Astrocyte (in vitro differentiated cells and primary cell): ENCODE data around the gene ENPP3. TPM values are rescaled to one million over a fixed set of nuclear protein-coding genes. Genes with fewer than 3 reads are reported as not detected.

Experiments
- DNase-seq: peaks from one replicate; pipeline ENCODE4 v3.0.0-alpha.2; 2010; ENCODE audit warnings: low read depth
- FAIRE-seq: peaks from 2 replicates; lab custom pipeline; 2011; peaks lifted over from hg19 to GRCh38; lab: Jason Lieb, UNC
- H2AFZ ChIP-seq: 2 replicates; pipeline ENCODE4 v1.6.0; 2012; ENCODE audit warnings: low read depth, low read length, inconsistent platforms
- H3K27ac ChIP-seq: 2 replicates; pipeline ENCODE4 v1.5.1; 2011; ENCODE audit warnings: low read depth, low read length, inconsistent platforms
- H3K27me3 ChIP-seq: 2 replicates; pipeline ENCODE4 v1.6.0; 2011; ENCODE audit warnings: low read length, inconsistent platforms; ENCODE audit not compliant: insufficient read depth
- H3K36me3 ChIP-seq: 2 replicates; pipeline ENCODE4 v1.5.1; 2011; ENCODE audit warnings: low read length, inconsistent platforms; ENCODE audit not compliant: insufficient read depth
- H3K4me1 ChIP-seq: 2 replicates; pipeline ENCODE4 v1.5.1; 2011; ENCODE audit warnings: low read length, inconsistent platforms; ENCODE audit not compliant: insufficient read depth
- H3K4me2 ChIP-seq: 2 replicates; pipeline ENCODE4 v1.6.0; 2012; ENCODE audit warnings: low read length, inconsistent platforms
- H3K4me3 ChIP-seq: 2 replicates; pipeline ENCODE4 v1.5.1; 2011; ENCODE audit warnings: low read depth, mild to moderate bottlenecking, low read length, inconsistent platforms; ENCODE audit not compliant: insufficient read depth
- H3K79me2 ChIP-seq: 2 replicates; pipeline ENCODE4 v1.6.0; 2012; ENCODE audit warnings: mild to moderate bottlenecking, low read length, inconsistent platforms; ENCODE audit not compliant: insufficient read depth
- H3K9ac ChIP-seq: 2 replicates; pipeline ENCODE4 v1.6.0; 2012; ENCODE audit warnings: mild to moderate bottlenecking, low read length, inconsistent platforms
- H3K9me3 ChIP-seq: 2 replicates; pipeline ENCODE4 v1.5.1; 2012; ENCODE audit warnings: low read depth, mild to moderate bottlenecking, low read length, inconsistent platforms; ENCODE audit not compliant: insufficient read depth
- H4K20me1 ChIP-seq: 2 replicates; pipeline ENCODE4 v1.6.0; 2012; ENCODE audit warnings: low read length, inconsistent platforms; ENCODE audit not compliant: insufficient read depth
- H3K27ac Mint-ChIP-seq: one replicate; pipeline ENCODE4 v1.8.0; 2021; ENCODE audit warnings: mild to moderate bottlenecking, mixed read lengths; ENCODE audit not compliant: unreplicated experiment
- H3K27me3 Mint-ChIP-seq: one replicate; pipeline ENCODE4 v1.8.0; 2021; ENCODE audit warnings: low read depth, mixed read lengths; ENCODE audit not compliant: unreplicated experiment
- H3K36me3 Mint-ChIP-seq: one replicate; pipeline ENCODE4 v1.8.0; 2021; ENCODE audit warnings: low read depth, mixed read lengths; ENCODE audit not compliant: unreplicated experiment
- H3K4me1 Mint-ChIP-seq: one replicate; pipeline ENCODE4 v1.8.0; 2021; ENCODE audit warnings: low read depth, mixed read lengths; ENCODE audit not compliant: unreplicated experiment
- H3K4me3 Mint-ChIP-seq: one replicate; pipeline ENCODE4 v1.8.0; 2021; ENCODE audit warnings: mild to moderate bottlenecking, moderate library complexity, mixed read lengths; ENCODE audit not compliant: unreplicated experiment
- H3K9me3 Mint-ChIP-seq: one replicate; pipeline ENCODE4 v1.8.0; 2021; ENCODE audit warnings: mild to moderate bottlenecking, mixed read lengths; ENCODE audit not compliant: unreplicated experiment
- CTCF ChIP-seq: IDR thresholded peaks from 2 replicates; pipeline ENCODE4 v1.5.1; 2011; ENCODE audit warnings: low read depth, mild to moderate bottlenecking, inconsistent platforms, low read length, moderate library complexity; ENCODE audit not compliant: insufficient read depth
- EZH2 ChIP-seq: IDR thresholded peaks from 2 replicates; pipeline ENCODE4 v1.6.1; 2012; ENCODE audit warnings: mild to moderate bottlenecking, low read length, inconsistent platforms; ENCODE audit not compliant: insufficient read depth
- total RNA-seq: library from RNA; stranded (reverse); gene quantifications from 2 replicates; pipeline ENCODE4 v1.2.1, GENCODE V29; 2021

ENPP3 gene
- total RNA-seq, 1 donor from 2014 or later, result not detected

- no peak overlapping the region for H3K4me2 ChIP-seq
- TF ChIP-seq CTCF, result no peak
- no peak for TF ChIP-seq EZH2
- H3K4me3 ChIP-seq, result no peak overlapping the region
- no peaks in the 10 kb centered on the region for H4K20me1 ChIP-seq
- no peak for DNase-seq
- H3K4me1 ChIP-seq, result no peaks in the 10 kb centered on the region
- H3K9me3 ChIP-seq, result no peaks in the 10 kb centered on the region
- Mint-ChIP-seq H3K4me1 (no peaks in the 10 kb centered on the region), H3K27ac (no peak overlapping the region), H3K9me3 (no peaks in the 10 kb centered on the region), H3K4me3 (no peak overlapping the region), H3K27me3 (peaks cover 2% of the 10 kb centered on the region), H3K36me3 (no peaks in the 10 kb centered on the region)
- no peak overlapping the region for H3K9ac ChIP-seq
- no peak for FAIRE-seq
- H3K27ac ChIP-seq, result no peak overlapping the region
- H3K79me2 ChIP-seq, result no peaks in the 10 kb centered on the region
- no peaks in the 10 kb centered on the region for H3K27me3 ChIP-seq
- H3K36me3 ChIP-seq, result no peaks in the 10 kb centered on the region
- no peak overlapping the region for H2AFZ ChIP-seq
Observed at GRCh38 chr6:131692589-131692988, 55.5 kb downstream of the ENPP3 start.

- no peaks in the 10 kb centered on the region for H3K36me3 ChIP-seq
- no peak overlapping the region for H3K27ac ChIP-seq
- no peaks in the 10 kb centered on the region for H3K79me2 ChIP-seq
- no peaks in the 10 kb centered on the region for H3K4me1 ChIP-seq
- no peaks in the 10 kb centered on the region for H4K20me1 ChIP-seq
- no peaks in the 10 kb centered on the region for H3K9me3 ChIP-seq
- no peaks in the 10 kb centered on the region for H3K36me3 Mint-ChIP-seq
- H3K27ac Mint-ChIP-seq, result no peak overlapping the region
- no peaks in the 10 kb centered on the region for H3K4me1 Mint-ChIP-seq
- TF ChIP-seq CTCF (no peak), EZH2 (no peak)
- peaks cover 2% of the 10 kb centered on the region for H3K27me3 Mint-ChIP-seq
- H3K27me3 ChIP-seq, result no peaks in the 10 kb centered on the region
- H3K9me3 Mint-ChIP-seq, result no peaks in the 10 kb centered on the region
- H3K9ac ChIP-seq, result no peak overlapping the region
- no peak overlapping the region for H3K4me3 Mint-ChIP-seq
- no peak for DNase-seq
- no peak overlapping the region for H2AFZ ChIP-seq
- no peak for FAIRE-seq
- H3K4me2 ChIP-seq, result no peak overlapping the region
- H3K4me3 ChIP-seq, result no peak overlapping the region
Observed at GRCh38 chr6:131693384-131693783, 56.3 kb downstream of the ENPP3 start.

GRCh38 chr6:131694832-131695426 is 57.8 kb downstream of the ENPP3 start:
- H3K4me3 ChIP-seq, result no peak overlapping the region
- Mint-ChIP-seq H3K4me1 (no peaks in the 10 kb centered on the region), H3K27ac (no peak overlapping the region), H3K36me3 (no peaks in the 10 kb centered on the region), H3K4me3 (no peak overlapping the region), H3K9me3 (no peaks in the 10 kb centered on the region), H3K27me3 (peaks cover 2% of the 10 kb centered on the region)
- H3K4me1 ChIP-seq, result no peaks in the 10 kb centered on the region
- H3K9ac ChIP-seq, result no peak overlapping the region
- H4K20me1 ChIP-seq, result no peaks in the 10 kb centered on the region
- no peaks in the 10 kb centered on the region for H3K9me3 ChIP-seq
- FAIRE-seq (no peak), DNase-seq (peak; percentile 42)
- H3K4me2 ChIP-seq, result no peak overlapping the region
- no peaks in the 10 kb centered on the region for H3K27me3 ChIP-seq
- H3K36me3 ChIP-seq, result no peaks in the 10 kb centered on the region
- H2AFZ ChIP-seq, result no peak overlapping the region
- no peak overlapping the region for H3K27ac ChIP-seq
- TF ChIP-seq CTCF (peak; percentile 96), EZH2 (no peak)
- H3K79me2 ChIP-seq, result no peaks in the 10 kb centered on the region
